Aorta (tissue), 5 donors: ENCODE data around the gene PRKCB. TPM values are rescaled to one million over a fixed set of nuclear protein-coding genes. Genes with fewer than 3 reads are reported as not detected.

Source experiments
- ATAC-seq: fragments of 200-7000 bp; cut with Tn5 transposase; one replicate; pipeline ENCODE4 v1.9.1; 2022; ENCODE audit warnings: moderate library complexity; ENCODE audit not compliant: low FRiP score
- DNase-seq, 2 donors: peaks; one replicate each; pipeline ENCODE4 v3.0.0-alpha.2; 2020
- H3K27ac ChIP-seq, 2 donors: one replicate each; pipeline ENCODE4 v1.5.1; 2013; ENCODE audit warnings: low read length in 2 of 2, mild to moderate bottlenecking in 2 of 2, moderate library complexity in 2 of 2, control low read depth in 1 of 2, inconsistent platforms in 1 of 2, low read depth in 1 of 2
- H3K27me3 ChIP-seq, 2 donors: one replicate each; pipeline ENCODE4 v1.6.1; 2013; ENCODE audit warnings: control low read depth in 1 of 2, low read length in 1 of 2, mild to moderate bottlenecking in 1 of 2, moderate library complexity in 1 of 2; ENCODE audit not compliant: insufficient read depth in 2 of 2, control insufficient read depth in 1 of 2
- H3K36me3 ChIP-seq, 2 donors: one replicate each; pipeline ENCODE4 v1.6.1; 2013; ENCODE audit warnings: control low read depth in 1 of 2, low read length in 1 of 2, mild to moderate bottlenecking in 1 of 2; ENCODE audit not compliant: insufficient read depth in 2 of 2, control insufficient read depth in 1 of 2
- H3K4me1 ChIP-seq, 2 donors: one replicate each; pipeline ENCODE4 v1.6.1; 2013; ENCODE audit warnings: low read length in 2 of 2, control low read depth in 1 of 2, mild to moderate bottlenecking in 1 of 2, moderate library complexity in 1 of 2; ENCODE audit not compliant: insufficient read depth in 2 of 2, control insufficient read depth in 1 of 2
- H3K4me3 ChIP-seq, 2 donors: one replicate each; pipeline ENCODE4 v1.5.1; 2013; ENCODE audit warnings: low read length in 2 of 2, control low read depth in 1 of 2, mild to moderate bottlenecking in 1 of 2
- H3K9me3 ChIP-seq: one replicate; pipeline ENCODE4 v1.6.1; 2013; ENCODE audit warnings: mild to moderate bottlenecking, low read length; ENCODE audit not compliant: control insufficient read depth
- WGBS, 2 donors: extraction: QIAGEN DNeasy Blood & Tissue Kit; methylation state at CpG; one replicate each; pipeline ENCODE4 v1.1.7; 2013; 5-methylcytosine and 5-hydroxymethylcytosine counted together
- intact Hi-C, 2 donors: fragments of 100-400 bp; cut with DNase I; formaldehyde crosslinking; loops; one replicate each; pipeline versions ENCODE4 v1.14.2 to v1.15.0; 2022
- polyA plus RNA-seq, 2 donors: library from polyadenylated mRNA; stranded (reverse); fragments of 200-250 nt; gene quantifications; one replicate each; pipeline ENCODE4 v1.2.3, GENCODE V29; 2013
- total RNA-seq, 2 donors: library from RNA; stranded (reverse); fragmentation: NEBNext Ultra II Directional; extraction: Animal tissue kit (Norgen Biotek cat#: 25700); gene quantifications; one replicate each; pipeline ENCODE4 v1.2.1, GENCODE V29; 2021
- donor health status: healthy with polysubstance abuse.
- donor health status: Bipolar disorder and iron deficiency.
- donor health status: DM: no; HTN: no; CAD: no.
- donor health status: DM: no; HTN: no; CAD: no.
- donor health status: DM: yes; HTN: yes; CAD: no.

Gene PRKCB
- total and polyA plus RNA-seq, 4 donors, result 0.28 to 16.7 (median 5.4) TPM

GRCh38 chr16:23857256-23857880 lies 21.6 kb downstream of the PRKCB start:
- DNase-seq (no peak), ATAC-seq (no peak)
- Histone ChIP-seq H3K27ac (no peak overlapping the region), H3K36me3 (no peaks in the 10 kb centered on the region), H3K27me3 (peaks cover 3% of the 10 kb centered on the region in 2 donors), H3K9me3 (peaks cover 4% of the 10 kb centered on the region), H3K4me1 (no peaks in the 10 kb centered on the region), H3K4me3 (no peak overlapping the region)
- 20 to 27% methylated on average over 11 of the region's 11 CpGs for WGBS, 2 donors
- intact Hi-C loops, result no loop called here

GRCh38 chr16:23857881-23858269 lies 22.1 kb downstream of the PRKCB start:
- H3K27ac ChIP-seq, result no peak overlapping the region
- intact Hi-C loops, result no loop called here
- H3K36me3 ChIP-seq, result no peaks in the 10 kb centered on the region
- H3K4me3 ChIP-seq, result no peak overlapping the region
- H3K4me1 ChIP-seq, result peaks cover 0 to 2% of the 10 kb centered on the region in 2 donors
- H3K9me3 ChIP-seq, result peaks cover 4% of the 10 kb centered on the region
- WGBS, 2 donors, result 72 to 76% methylated on average over 1 of the region's 1 CpG
- H3K27me3 ChIP-seq, result peaks cover 3% of the 10 kb centered on the region in 2 donors
- ATAC-seq, result no peak
- DNase-seq, result no peak

- no peak for ATAC-seq
- H3K27me3 ChIP-seq, result peaks cover 3% of the 10 kb centered on the region in 2 donors
- H3K27ac ChIP-seq, result no peak overlapping the region
- WGBS, 2 donors, result 62 to 65% methylated on average over 1 of the region's 1 CpG
- no peak overlapping the region for H3K4me3 ChIP-seq
- H3K9me3 ChIP-seq, result peaks cover 4% of the 10 kb centered on the region
- H3K36me3 ChIP-seq, result no peaks in the 10 kb centered on the region
- H3K4me1 ChIP-seq, result peaks cover 0 to 2% of the 10 kb centered on the region in 2 donors
- intact Hi-C loops, result no loop called here
- no peak for DNase-seq
Measured at GRCh38 chr16:23858542-23858941, 22.8 kb downstream of the PRKCB start.

- peaks cover 3% of the 10 kb centered on the region in 2 donors for H3K27me3 ChIP-seq
- WGBS, 2 donors, result 76 to 78% methylated on average over 2 of the region's 2 CpGs
- DNase-seq (no peak), ATAC-seq (no peak)
- no peak overlapping the region for H3K27ac ChIP-seq
- peaks cover 2% of the 10 kb centered on the region for H3K9me3 ChIP-seq
- no peak overlapping the region for H3K4me3 ChIP-seq
- intact Hi-C loops, result no loop called here
- peaks cover 0 to 4% of the 10 kb centered on the region in 2 donors for H3K4me1 ChIP-seq
- no peaks in the 10 kb centered on the region for H3K36me3 ChIP-seq
Measured at GRCh38 chr16:23859713-23860269, 24.0 kb downstream of the PRKCB start.

GRCh38 chr16:23861874-23862273 lies 26.1 kb downstream of the PRKCB start:
- peaks cover 0 to 4% of the 10 kb centered on the region in 2 donors for H3K4me1 ChIP-seq
- H3K27ac ChIP-seq, result no peak overlapping the region
- WGBS, 2 donors, result 67 to 76% methylated on average over 3 of the region's 3 CpGs
- no peaks in the 10 kb centered on the region for H3K9me3 ChIP-seq
- no peak for ATAC-seq
- DNase-seq, result no peak
- no peaks in the 10 kb centered on the region for H3K36me3 ChIP-seq
- H3K4me3 ChIP-seq, result no peak overlapping the region
- intact Hi-C loops, result no loop called here
- H3K27me3 ChIP-seq, result peaks cover 0 to 3% of the 10 kb centered on the region in 2 donors

- H3K4me1 ChIP-seq, result peaks cover 0 to 4% of the 10 kb centered on the region in 2 donors
- no peak overlapping the region for H3K4me3 ChIP-seq
- no peak overlapping the region for H3K27ac ChIP-seq
- H3K36me3 ChIP-seq, result no peaks in the 10 kb centered on the region
- peaks cover 0 to 3% of the 10 kb centered on the region in 2 donors for H3K27me3 ChIP-seq
- DNase-seq (no peak), ATAC-seq (no peak)
- WGBS, 2 donors, result 51 to 57% methylated on average over 6 of the region's 6 CpGs
- H3K9me3 ChIP-seq, result no peaks in the 10 kb centered on the region
- intact Hi-C loops, result no loop called here
Measured at GRCh38 chr16:23862556-23862955, 26.8 kb downstream of the PRKCB start.

- no peak for ATAC-seq
Measured at GRCh38 chr16:23863511-23864422, 28.0 kb downstream of the PRKCB start.

GRCh38 chr16:23865853-23866252 lies 30.1 kb downstream of the PRKCB start:
- Histone ChIP-seq H3K4me3 (no peak overlapping the region), H3K27ac (no peak overlapping the region), H3K9me3 (no peaks in the 10 kb centered on the region), H3K27me3 (peaks cover 0 to 2% of the 10 kb centered on the region in 2 donors), H3K36me3 (no peaks in the 10 kb centered on the region), H3K4me1 (peaks cover 0 to 4% of the 10 kb centered on the region in 2 donors)
- intact Hi-C loops, result no loop called here
- ATAC-seq, result no peak
- no peak for DNase-seq
- WGBS, 2 donors, result 6 to 14% methylated on average over 2 of the region's 2 CpGs

More at GRCh38 chr16:23863511-23864422, 28.0 kb downstream of the PRKCB start:
- peaks cover 0 to 4% of the 10 kb centered on the region in 2 donors for H3K4me1 ChIP-seq
- 46 to 55% methylated on average over 12 of the region's 12 CpGs for WGBS, 2 donors
- H3K27ac ChIP-seq, result no peak overlapping the region
- no peaks in the 10 kb centered on the region for H3K36me3 ChIP-seq
- intact Hi-C loops, result no loop called here
- no peak overlapping the region for H3K4me3 ChIP-seq
- no peaks in the 10 kb centered on the region for H3K9me3 ChIP-seq
- H3K27me3 ChIP-seq, result peaks cover 0 to 3% of the 10 kb centered on the region in 2 donors
- no peak for DNase-seq
